K562 (cell line): ENCODE measurements around the gene KCNAB1. TPM values are rescaled to one million over a fixed set of nuclear protein-coding genes. Genes with fewer than 3 reads are reported as not detected.

Source experiments
- ARNT ChIP-seq, 2 experiments: fragments of 450-650 bp; IDR thresholded peaks; 2 replicates each; pipeline ENCODE4 v1.6.1; 2016; ENCODE audit warnings: mild to moderate bottlenecking in 1 of 2
- ATF7 ChIP-seq: fragments of 450-650 bp; IDR thresholded peaks from 2 replicates; pipeline ENCODE4 v1.7.1; 2014; ENCODE audit warnings: mild to moderate bottlenecking, moderate library complexity
- CBFA2T3 ChIP-seq: fragments of 450-650 bp; IDR thresholded peaks from 2 replicates; pipeline ENCODE4 v1.6.1; 2017
- CBX3 ChIP-seq, 2 experiments: IDR thresholded peaks; 1 replicate in 1 of 2; 2 replicates in 1 of 2; pipeline ENCODE4 v1.6.1; 2012; ENCODE audit warnings: inconsistent platforms in 2 of 2, low read length in 2 of 2, borderline replicate concordance in 1 of 2, control low read depth in 1 of 2
- CREB3 ChIP-seq: fragments of 450-650 bp; conservative IDR thresholded peaks from 2 replicates; pipeline ENCODE4 v1.6.1; 2016; ENCODE audit warnings: missing genetic modification characterization, low read depth, mild to moderate bottlenecking, missing compliant biosample characterization, moderate library complexity
- DLX4 ChIP-seq: fragments of 250-450 bp; sonication (Bioruptor Pico); IDR thresholded peaks from 2 replicates; pipeline ENCODE4 v1.6.1; 2021; ENCODE audit warnings: mild to moderate bottlenecking
- HDAC1 ChIP-seq, 2 experiments: fragments of 450-650 bp; IDR thresholded peaks; 2 replicates each; pipeline ENCODE4 v1.6.1; 2016 to 2017; ENCODE audit warnings: inconsistent platforms in 1 of 2, mild to moderate bottlenecking in 1 of 2, moderate library complexity in 1 of 2
- HDAC6 ChIP-seq: IDR thresholded peaks from 2 replicates; pipeline ENCODE4 v1.6.1; 2012; ENCODE audit warnings: low read depth, mild to moderate bottlenecking, control low read depth, inconsistent platforms, low read length, moderate library complexity
- HMG20A ChIP-seq: fragments of 450-650 bp; formaldehyde crosslinking; conservative IDR thresholded peaks from 2 replicates; pipeline ENCODE4 v1.4.0; 2020; ENCODE audit warnings: mild to moderate bottlenecking, mixed read lengths
- LCOR ChIP-seq: sonication (generic); formaldehyde crosslinking; IDR thresholded peaks from 2 replicates; pipeline ENCODE4 v1.8.0; 2022; ENCODE audit warnings: mild to moderate bottlenecking, missing genetic modification reagents
- MAFK ChIP-seq: IDR thresholded peaks from 2 replicates; pipeline ENCODE4 v1.6.1; 2011; ENCODE audit warnings: low read length, improper control_type of control experiment
- MEIS2 ChIP-seq: fragments of 450-650 bp; IDR thresholded peaks from 2 replicates; pipeline ENCODE4 v1.6.1; 2014; ENCODE audit warnings: mild to moderate bottlenecking; ENCODE audit not compliant: partially characterized antibody
- MYBL2 ChIP-seq, 2 experiments: fragments of 450-650 bp in 1 of 2; sonication (generic) in 1 of 2; formaldehyde crosslinking in 1 of 2; IDR thresholded peaks; 2 replicates each; pipeline versions ENCODE4 v1.6.1 to v1.8.1; 2017 to 2022; ENCODE audit warnings: borderline replicate concordance in 1 of 2, inconsistent platforms in 1 of 2, low read depth in 1 of 2, mild to moderate bottlenecking in 1 of 2, missing genetic modification reagents in 1 of 2, moderate library complexity in 1 of 2
- NFE2 ChIP-seq: IDR thresholded peaks from 2 replicates; pipeline ENCODE4 v1.6.1; 2014; ENCODE audit warnings: antibody characterized with exemption, low read depth
- PHB2 ChIP-seq: fragments of 450-650 bp; IDR thresholded peaks from 2 replicates; pipeline ENCODE4 v1.6.1; 2017; ENCODE audit warnings: low read depth
- PRMT5 ChIP-seq: sonication (generic); formaldehyde crosslinking; IDR thresholded peaks from 2 replicates; pipeline ENCODE4 v1.5.0; 2020; ENCODE audit warnings: missing genetic modification reagents
- SMARCE1 ChIP-seq: fragments of 450-650 bp; IDR thresholded peaks from 2 replicates; pipeline ENCODE4 v1.7.1; 2016; ENCODE audit warnings: mild to moderate bottlenecking
- SOX6 ChIP-seq: fragments of 450-650 bp; IDR thresholded peaks from 2 replicates; pipeline ENCODE4 v1.6.1; 2014; ENCODE audit warnings: mild to moderate bottlenecking
- TAL1 ChIP-seq: fragments of 450-650 bp; IDR thresholded peaks from 2 replicates; pipeline ENCODE4 v1.6.1; 2016; ENCODE audit warnings: mild to moderate bottlenecking
- TRIM24 ChIP-seq, 2 experiments: fragments of 450-650 bp; IDR thresholded peaks; 2 replicates each; pipeline ENCODE4 v1.6.1; 2016
- ZFX ChIP-seq: sonication (generic); formaldehyde crosslinking; IDR thresholded peaks from 2 replicates; pipeline ENCODE4 v1.8.0; 2022; ENCODE audit warnings: mild to moderate bottlenecking, missing genetic modification reagents, moderate library complexity
- ZNF518B ChIP-seq: fragments of 250-450 bp; sonication (Bioruptor Pico); IDR thresholded peaks from 2 replicates; pipeline ENCODE4 v1.5.0; 2021; ENCODE audit warnings: mild to moderate bottlenecking, moderate library complexity
- ZNF778 ChIP-seq: fragments of 450-650 bp; formaldehyde crosslinking; IDR thresholded peaks from 2 replicates; pipeline ENCODE4 v1.4.0; 2020; ENCODE audit warnings: mild to moderate bottlenecking, moderate library complexity
- polyA plus RNA-seq, 8 experiments: library from polyadenylated mRNA; depleted of rRNA in 4 of 8; stranded (reverse) in 5 of 8; unstranded in 3 of 8; fragments of >200 nt; fragmentation: Nextera tagmentation in 2 of 8; fragmentation: Illumina TruSeq in 1 of 8; extraction: Ambion mirVana in 2 of 8; extraction: Trizol in 1 of 8; gene quantifications; 2 replicates each; pipeline versions ENCODE4 v1.2.1 to v1.2.3, GENCODE V29; 2011 to 2014; ENCODE audit warnings: inconsistent platforms in 1 of 8, missing spikeins in 1 of 8
- total RNA-seq, 7 experiments: library from RNA; depleted of rRNA in 6 of 7; stranded (reverse); fragments of >200 nt in 6 of 7; fragmentation: Illumina TruSeq in 2 of 7; extraction: Trizol in 2 of 7; gene quantifications; 2 replicates each; pipeline versions ENCODE4 v1.2.1 to v1.2.3, GENCODE V29; 2011 to 2021; ENCODE audit warnings: low replicate concordance in 1 of 7
- TF ChIP-seq, protein P1 (sequence below): fragments of 450-650 bp; IDR thresholded peaks from 2 replicates; pipeline ENCODE4 v1.6.1; 2016
- TF ChIP-seq, protein P2 (sequence below): fragments of 250-450 bp; sonication (Bioruptor Pico); IDR thresholded peaks from 2 replicates; pipeline ENCODE4 v1.5.0; 2021

The KCNAB1 gene
- total and polyA plus RNA-seq, 9 of the 15 experiments (the other 6 are each of a cell fraction or from before 2014, with no cell fraction given) = 0.14 to 1.2 (median 0.51) TPM

DNA sequence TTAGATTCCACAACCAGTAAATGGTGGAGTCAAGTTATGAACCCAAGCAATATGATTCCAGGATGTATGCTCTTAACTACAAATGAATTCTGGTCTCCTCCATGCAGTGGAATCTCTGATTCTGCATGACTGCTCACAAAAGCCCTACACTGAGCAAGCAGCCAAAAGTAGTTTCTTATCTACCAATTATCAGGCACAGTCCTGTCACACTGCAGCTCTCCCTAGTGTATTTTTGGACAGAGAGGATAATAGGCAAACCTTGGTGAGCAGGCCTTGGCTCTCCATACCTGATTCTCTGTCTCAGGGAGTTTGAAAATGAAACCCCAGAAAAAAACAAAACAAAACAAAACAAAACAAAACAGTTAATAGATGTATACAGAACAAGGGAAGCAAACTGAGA lies 438.0 kb downstream of the KCNAB1 start (continued):
- TF ChIP-seq ZNF518B (CRISPR knock-in tag) = no peak
- TF ChIP-seq ATF7 = no peak
- no peak for TF ChIP-seq ZFX
- peak in 1 of 2 experiments; percentile 36; a peak in 1 of 4 replicates for TF ChIP-seq HDAC1 (IDR thresholded peaks at IDR 0.05)
- TF ChIP-seq DLX4 (CRISPR knock-in tag) = no peak
- no peak for TF ChIP-seq MAFK
- TF ChIP-seq HMG20A (CRISPR knock-in tag) = no peak
- TF ChIP-seq HDAC6 = no peak
- no peak for TF ChIP-seq MYBL2 (IDR thresholded peaks at IDR 0.05; ENCODE audit: low read depth)
- TF ChIP-seq MYBL2 (CRISPR knock-in tag; IDR thresholded peaks at IDR 0.05; ENCODE audit: borderline replicate concordance) = no peak
- TF ChIP-seq NFE2 = no peak
- no peak for TF ChIP-seq PHB2
- TF ChIP-seq, protein P1, sequence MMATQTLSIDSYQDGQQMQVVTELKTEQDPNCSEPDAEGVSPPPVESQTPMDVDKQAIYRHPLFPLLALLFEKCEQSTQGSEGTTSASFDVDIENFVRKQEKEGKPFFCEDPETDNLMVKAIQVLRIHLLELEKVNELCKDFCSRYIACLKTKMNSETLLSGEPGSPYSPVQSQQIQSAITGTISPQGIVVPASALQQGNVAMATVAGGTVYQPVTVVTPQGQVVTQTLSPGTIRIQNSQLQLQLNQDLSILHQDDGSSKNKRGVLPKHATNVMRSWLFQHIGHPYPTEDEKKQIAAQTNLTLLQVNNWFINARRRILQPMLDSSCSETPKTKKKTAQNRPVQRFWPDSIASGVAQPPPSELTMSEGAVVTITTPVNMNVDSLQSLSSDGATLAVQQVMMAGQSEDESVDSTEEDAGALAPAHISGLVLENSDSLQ = 0 out of 2 replicates have a peak, but pooled peaks have one; percentile 39
- peak; percentile 10 for TF ChIP-seq MEIS2
- peak; percentile 38; the same call in 1 of the 2 replicates for TF ChIP-seq SOX6
- peak in 1 of 2 experiments; percentile 30; a peak in 1 of 3 replicates for TF ChIP-seq CBX3 (IDR thresholded peaks at IDR 0.05; ENCODE audit: borderline replicate concordance in 1 of 2, low read length in 2 of 2)
- no peak for TF ChIP-seq ZNF778 (CRISPR knock-in tag)
- TF ChIP-seq, protein P2, sequence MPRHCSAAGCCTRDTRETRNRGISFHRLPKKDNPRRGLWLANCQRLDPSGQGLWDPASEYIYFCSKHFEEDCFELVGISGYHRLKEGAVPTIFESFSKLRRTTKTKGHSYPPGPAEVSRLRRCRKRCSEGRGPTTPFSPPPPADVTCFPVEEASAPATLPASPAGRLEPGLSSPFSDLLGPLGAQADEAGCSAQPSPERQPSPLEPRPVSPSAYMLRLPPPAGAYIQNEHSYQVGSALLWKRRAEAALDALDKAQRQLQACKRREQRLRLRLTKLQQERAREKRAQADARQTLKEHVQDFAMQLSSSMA (CRISPR knock-in tag) = no peak
- no peak for TF ChIP-seq CREB3 (tag)
- TF ChIP-seq LCOR (CRISPR knock-in tag) = no peak
- TF ChIP-seq SMARCE1 = 0 out of 2 replicates have a peak, but pooled peaks have one; percentile 52
- TF ChIP-seq TRIM24 (IDR thresholded peaks at IDR 0.05) = no peak
- peak; percentile 67 for TF ChIP-seq CBFA2T3
- TF ChIP-seq ARNT (IDR thresholded peaks at IDR 0.05) = peak in 1 of 2 experiments; percentile 49; a peak in 1 of 4 replicates
- 0 out of 2 replicates have a peak, but pooled peaks have one; percentile 23 for TF ChIP-seq TAL1
- no peak for TF ChIP-seq PRMT5 (CRISPR knock-in tag)
